NCI-H1105 (cell line): ENCODE data around the gene IFT27.

ENCODE experiments used
- DNase-seq: peaks from one replicate; lab custom pipeline; 2025; lab: John Stamatoyannopoulos, UW

The IFT27 gene

DNA sequence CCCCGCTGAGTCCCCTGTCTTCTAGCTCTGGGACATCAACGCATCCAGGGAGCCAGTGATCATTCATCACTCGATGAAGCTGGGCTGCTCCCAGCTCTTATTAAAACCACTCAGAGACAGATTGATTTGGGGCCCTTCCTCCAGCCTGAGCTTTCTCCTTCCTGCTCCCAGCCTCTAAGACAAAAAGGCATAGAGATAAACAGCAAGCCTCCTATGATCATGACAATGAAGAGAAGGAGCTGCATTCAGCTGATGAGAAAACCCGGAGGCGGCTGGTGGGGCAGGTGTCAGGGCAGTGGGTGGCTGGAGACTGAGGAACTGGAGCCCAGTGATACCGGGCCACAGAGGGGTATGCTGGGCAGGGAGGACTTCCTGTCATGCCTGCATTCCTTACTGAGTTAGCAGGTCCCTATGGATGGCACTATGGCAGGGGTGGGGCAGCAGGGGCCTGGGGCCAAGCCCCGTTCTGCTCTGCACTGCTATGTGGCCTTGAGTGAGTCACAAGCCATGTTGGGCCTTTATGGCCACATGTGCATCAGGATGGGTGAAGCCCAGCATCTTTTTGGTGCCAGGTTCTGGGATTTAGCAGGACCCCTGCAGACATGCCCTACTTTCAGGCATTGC is 20.7 kb upstream of the IFT27 start:
- DNase-seq: no peak

DNA sequence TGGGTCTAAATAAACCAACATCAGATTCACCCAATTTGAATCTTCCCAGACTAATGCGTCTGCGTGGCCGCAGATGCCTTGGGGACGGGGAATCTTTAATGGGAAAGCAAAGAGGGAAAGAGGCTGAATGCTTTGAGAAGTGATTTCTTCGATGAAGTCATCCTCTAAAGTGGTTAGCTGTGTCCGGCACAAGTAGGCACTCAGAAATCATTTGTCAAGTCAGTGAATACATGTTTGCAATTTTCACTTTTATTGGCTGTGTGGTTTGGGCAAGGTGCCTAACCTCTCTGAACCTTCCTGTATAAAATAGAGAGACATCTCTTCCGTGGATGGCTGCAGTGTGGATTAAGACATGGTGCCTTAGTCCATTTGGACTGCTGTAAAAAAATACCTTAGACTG is 19.7 kb upstream of the IFT27 start:
- no peak for DNase-seq

GRCh38 chr22:36790648-36791047 is 14.7 kb upstream of the IFT27 start:
- no peak for DNase-seq

DNA sequence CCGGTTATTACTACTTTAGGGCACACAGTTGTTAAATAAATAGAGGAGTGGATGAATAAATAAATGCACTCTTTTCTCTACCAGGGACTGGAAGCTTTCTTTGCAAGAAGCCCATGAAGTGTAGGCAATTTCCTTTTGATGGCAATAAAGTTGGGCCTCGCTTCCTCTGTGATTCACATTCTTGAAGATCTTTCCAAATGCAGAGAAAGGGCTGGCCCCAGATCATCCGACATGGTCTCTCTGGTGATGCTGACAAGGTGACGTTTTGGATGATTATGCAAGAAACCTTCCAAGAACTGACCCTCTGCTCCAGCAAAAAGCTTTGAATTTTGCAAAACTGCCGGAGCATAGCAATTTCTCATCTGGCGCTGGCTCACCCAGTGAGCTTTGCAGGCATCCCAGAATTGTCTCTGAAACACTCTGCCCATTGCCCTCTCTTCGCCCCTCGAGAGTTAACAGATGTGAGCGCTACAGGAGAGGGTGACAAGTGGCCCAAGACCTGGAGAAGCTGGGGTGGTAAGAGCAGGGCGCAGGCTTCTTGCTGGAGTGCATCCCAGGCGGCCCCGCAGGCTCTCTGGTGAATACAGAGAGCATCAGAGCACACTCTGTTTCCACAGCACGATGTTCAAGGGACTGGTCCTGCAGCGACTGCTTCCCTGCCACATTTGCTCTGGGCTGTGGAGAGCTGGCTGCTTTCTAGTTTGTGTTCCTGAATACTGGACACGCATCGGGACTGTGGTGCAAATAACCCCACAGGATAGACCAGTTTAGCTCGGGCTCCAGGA is 11.5 kb upstream of the IFT27 start:
- DNase-seq: no peak

DNA sequence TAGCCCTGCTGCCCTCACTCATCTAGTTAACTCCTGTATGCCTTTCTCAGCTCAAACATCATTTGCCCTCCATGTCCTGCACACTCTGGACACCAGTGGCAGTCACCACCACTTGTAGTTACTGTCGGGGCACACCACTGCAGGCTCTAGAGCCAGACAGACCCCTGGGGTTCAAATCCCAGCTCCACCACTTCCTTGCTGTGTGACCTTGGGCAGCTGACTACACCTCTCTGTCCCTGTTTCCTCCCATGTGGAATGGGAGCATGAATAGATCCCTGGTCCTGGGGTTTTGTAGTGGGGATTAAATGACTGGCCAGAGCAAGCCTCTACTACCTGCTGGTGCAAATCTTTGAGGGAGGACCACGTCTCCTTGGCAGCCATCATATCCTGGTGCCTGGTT is 7.8 kb upstream of the IFT27 start:
- DNase-seq: no peak

DNA sequence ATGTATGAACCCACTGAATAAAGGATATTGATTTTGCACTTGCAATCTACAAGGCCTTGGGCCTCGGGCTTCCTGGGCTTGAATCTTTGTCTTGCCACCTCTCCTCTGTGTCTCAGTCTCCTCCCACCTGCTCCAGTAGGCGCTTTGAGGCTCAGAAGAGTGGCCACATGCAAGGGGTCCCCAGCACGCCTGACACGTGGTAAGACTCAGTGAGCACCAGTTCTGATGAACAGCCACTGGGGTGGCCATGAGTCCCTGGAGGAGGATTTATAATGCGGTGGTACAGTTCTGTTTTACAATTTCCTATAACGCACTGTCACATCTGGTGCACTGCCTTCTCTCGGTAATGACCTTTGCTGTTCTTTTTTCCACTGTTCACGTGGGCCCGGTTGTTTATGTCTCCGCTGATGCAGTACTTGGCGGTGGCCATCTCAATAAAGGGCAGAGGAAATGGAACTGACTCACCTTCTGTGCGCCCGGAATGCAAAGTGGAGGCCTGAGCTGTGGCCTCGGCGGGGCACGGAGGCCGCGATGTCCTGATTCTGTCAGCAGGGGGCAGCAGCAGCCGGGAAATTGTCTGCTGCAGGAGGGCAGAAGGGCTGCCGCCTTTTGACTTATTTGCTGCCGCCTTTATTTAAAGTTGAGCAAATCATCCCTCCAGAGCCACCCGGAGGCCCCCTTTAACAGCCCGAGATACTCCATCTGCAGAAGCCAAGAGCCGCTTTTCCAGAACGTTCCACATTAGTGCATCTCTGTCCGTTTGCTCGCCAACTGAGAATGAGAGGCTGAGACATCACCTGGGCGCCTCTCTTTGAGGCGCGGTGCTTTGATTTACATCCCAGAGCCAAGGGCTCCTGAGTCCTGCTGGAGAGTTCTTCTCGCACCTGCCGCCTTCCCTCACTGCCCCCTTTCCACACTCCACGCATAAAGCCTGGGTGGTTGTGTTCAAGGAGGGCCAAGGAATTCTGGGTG is 6.0 kb upstream of the IFT27 start:
- DNase-seq: peak; percentile 45

DNA sequence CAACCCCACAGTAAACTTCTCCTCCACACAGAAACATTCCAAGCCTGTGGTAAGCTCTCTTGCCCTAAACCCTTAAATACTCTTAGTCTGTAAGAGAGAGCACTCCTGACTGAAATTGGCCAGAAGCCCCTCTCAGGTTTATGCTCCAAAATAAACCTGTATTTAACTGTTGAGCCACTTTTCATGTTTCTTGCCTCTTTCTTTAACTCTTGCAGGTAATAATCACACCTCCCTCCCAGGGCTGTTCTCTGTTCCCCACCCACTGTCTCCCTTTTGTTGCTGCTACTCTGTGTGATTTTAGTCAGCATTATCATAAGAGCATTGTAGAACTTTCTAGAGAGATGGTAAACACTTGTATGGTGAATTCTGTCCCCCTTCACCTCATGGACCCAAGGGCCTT is 2.1 kb upstream of the IFT27 start:
- DNase-seq: no peak

- DNase-seq: no peak
Observed at GRCh38 chr22:36776722-36777121, 803 bp upstream of the IFT27 start.

GRCh38 chr22:36775586-36775963 is 344 bp downstream of the IFT27 start:
- DNase-seq: peak; percentile 53

- no peak for DNase-seq
Observed at GRCh38 chr22:36773935-36774334, 2.0 kb downstream of the IFT27 start.

DNA sequence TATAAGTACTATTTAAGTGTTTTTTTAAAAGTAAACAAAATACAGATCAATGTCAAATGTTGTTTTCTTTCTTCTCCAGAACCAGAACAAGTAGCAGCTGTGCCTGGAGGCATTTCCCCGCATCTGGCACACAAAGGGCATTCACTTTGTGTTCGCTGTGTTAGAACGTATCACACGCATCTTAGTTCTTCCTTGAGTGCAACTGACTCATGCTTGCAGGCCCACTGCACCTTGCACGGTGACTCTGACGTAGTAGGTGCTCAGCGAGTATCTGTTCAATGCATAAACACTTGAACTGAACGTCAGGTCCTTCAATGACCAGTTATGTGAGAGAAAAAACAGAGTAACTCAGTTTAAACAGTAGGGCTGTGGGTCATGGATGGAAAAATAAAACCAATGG is 3.5 kb downstream of the IFT27 start:
- DNase-seq: no peak

DNA sequence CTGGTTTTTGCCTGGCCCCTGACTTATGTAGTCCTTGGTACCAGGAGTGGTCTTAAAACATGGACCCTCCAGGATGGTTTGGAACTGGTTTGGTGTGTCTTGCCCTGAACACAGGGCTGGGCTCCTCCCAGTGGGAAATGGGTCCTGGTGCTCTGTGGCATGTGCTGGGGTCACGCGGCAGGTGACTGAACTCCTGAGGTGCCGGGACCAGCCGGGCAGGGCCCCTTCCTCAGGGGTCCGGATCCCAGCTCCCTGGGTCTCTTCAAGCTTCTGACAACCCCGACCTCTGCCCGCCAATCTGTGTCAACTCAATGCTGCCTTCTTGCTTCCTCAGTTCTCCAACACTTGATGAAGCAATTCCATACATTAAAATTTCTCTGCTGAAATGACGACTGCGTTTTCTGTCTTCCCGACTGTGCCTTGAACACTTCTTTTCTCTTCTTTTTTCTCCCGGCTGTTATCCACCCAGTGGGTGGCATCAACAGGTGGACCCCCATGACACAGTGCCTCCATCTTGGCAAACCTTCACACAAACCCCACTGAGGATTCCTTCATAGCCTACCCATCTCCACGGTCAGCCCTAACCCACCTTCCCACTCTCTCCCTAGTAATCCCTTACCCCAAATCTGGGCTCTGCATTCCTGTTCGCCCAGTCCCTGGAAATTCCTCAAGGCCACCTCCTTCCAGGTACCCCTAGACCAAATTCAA is 4.4 kb downstream of the IFT27 start:
- DNase-seq: no peak

DNA sequence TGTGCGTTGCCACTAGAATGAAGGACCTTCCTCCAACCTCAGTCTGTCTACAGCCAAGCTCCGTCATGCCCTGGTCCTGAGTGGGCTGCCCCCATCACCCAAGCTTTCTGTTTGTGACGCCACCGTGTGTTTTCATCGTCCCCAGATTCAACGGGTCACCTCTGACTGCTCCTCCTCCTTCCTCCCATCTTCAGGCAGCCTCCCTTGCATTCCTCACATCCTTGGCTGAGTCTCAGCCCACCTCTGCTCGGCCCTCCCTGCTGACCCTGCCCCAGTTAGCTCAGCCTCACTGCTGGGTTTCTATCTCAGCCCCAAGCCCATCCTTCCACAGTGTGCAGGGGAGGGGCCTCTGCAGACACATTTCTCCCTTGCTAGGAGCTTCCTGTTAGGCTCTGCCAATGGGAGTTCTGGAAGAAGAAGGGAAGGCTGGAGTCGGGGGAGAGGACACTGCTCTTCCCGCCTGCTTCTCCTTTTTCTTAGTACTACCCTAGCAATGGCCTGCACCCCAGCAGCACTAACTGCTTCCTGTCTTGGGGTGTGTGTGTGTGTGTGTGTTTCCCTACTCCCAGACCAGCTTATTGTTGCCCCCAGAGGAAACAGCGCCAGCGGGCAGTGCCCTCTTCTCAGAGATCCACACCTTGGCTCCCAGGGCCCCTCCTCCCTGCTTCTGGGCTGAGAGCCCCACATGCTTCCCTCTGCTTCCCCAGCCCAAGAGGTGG is 5.2 kb downstream of the IFT27 start:
- DNase-seq: no peak

- no peak for DNase-seq
Observed at GRCh38 chr22:36769541-36770512, 6.1 kb downstream of the IFT27 start.

GRCh38 chr22:36768616-36769015 is 7.3 kb downstream of the IFT27 start:
- no peak for DNase-seq

DNA sequence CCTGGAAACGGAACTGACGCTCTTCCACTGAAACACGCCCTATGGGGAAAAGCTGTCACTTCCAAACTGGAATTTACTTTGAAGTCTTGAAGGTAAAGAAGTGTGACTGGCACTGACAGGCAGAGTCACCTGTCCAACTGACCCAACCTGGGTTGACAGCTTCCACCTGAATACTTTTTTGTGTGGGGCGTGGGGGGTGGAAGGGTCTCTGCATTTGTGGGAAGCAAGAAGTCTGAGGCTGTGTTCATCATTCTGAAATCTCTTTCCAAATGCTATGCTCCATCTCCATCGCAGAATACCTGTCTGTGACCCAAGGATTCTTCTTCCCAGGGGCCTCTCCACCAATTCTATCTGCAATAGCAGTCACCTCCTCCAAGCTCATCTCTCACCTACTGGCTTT is 7.8 kb downstream of the IFT27 start:
- no peak for DNase-seq

DNA sequence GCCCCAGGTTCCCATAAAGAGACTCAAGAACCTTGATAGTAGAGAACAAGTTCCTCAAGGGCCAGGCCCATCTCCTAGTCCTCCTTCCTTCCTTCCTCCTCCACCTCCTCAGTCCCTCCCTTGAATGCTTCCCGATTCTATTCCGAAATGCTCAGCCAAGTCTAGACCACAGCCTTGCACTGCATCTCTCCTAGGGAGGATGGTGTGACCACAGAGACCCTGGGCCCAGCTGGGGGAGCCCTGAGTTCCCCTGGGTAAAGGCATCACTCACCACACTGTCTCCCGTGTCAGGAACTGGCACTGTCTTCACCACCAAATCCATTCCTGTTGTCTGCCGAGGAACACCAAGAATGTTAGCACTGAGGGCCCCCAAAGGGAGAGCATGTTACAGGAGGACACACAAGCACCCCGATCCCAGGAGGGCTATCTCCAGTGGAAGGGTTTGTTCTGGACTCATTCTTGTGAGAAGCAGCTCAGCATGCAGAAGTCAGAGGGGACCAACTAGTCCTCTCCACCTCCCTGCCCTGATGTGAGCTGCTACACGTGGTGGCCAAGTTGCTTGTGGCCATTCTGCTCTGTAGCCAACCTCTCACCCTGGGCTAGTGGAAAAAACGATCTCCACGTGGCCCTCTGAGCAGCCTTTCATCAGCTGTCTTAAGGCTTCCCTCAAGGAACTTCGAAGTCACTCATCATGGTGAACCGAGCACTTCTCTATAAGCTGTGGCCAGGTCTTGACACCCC is 8.7 kb downstream of the IFT27 start:
- no peak for DNase-seq

DNA sequence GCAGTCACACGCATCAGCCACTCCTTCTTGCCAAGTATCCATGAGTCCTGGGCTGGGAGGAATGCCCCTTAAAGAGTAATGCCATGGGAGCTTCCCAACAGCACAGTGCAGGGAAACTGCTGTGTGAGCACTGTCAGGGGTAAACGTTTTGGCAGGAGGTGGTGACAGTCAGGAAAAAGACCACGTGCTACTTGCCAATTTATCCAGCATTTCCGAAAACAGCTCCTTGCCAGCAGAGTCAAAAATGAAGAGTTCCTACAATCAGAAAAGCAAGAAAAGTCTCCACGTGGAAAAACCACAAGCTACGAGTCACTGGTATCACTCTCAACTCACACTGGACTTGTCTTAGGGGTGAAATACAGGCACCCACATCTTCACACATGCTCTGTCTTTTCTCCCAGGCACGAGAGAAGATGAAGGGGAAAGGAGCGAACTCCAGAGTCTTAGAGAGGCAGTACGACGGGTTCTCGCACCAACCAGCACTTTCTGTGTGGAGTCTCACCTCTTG is 9.9 kb downstream of the IFT27 start:
- no peak for DNase-seq
